ENCODE results near the gene SIRT7.

Gene SIRT7

GRCh38 chr17:81900181-81900820 is 17.7 kb downstream of the SIRT7 start:
- H3K27ac ChIP-seq = no peak overlapping the region
- no peak overlapping the region for H3K4me3 ChIP-seq (ENCODE audit: low read depth in 1 of 2, low read length in 1 of 2)
- no peak for TF ChIP-seq CTCF (IDR thresholded peaks at IDR 0.05)
- H3K9me3 ChIP-seq = no peaks in the 10 kb centered on the region
- H3K36me3 ChIP-seq = peaks cover 64% of the 10 kb centered on the region
- H3K4me1 ChIP-seq (ENCODE audit: control insufficient read depth in 1 of 2, insufficient read depth in 1 of 2, low read depth in 1 of 2, low read length in 1 of 2) = peaks cover 0 to 10% of the 10 kb centered on the region in 2 experiments
- peaks cover 34% of the 10 kb centered on the region for H3K27me3 ChIP-seq

GRCh38 chr17:81899514-81900166 is 18.3 kb downstream of the SIRT7 start:
- peaks cover 69% of the 10 kb centered on the region for H3K36me3 ChIP-seq
- H3K4me1 ChIP-seq (ENCODE audit: control insufficient read depth in 1 of 2, insufficient read depth in 1 of 2, low read depth in 1 of 2, low read length in 1 of 2) = peaks cover 0 to 10% of the 10 kb centered on the region in 2 experiments
- no peaks in the 10 kb centered on the region for H3K9me3 ChIP-seq
- no peak overlapping the region for H3K27ac ChIP-seq
- no peak for TF ChIP-seq CTCF (IDR thresholded peaks at IDR 0.05)
- peaks cover 34% of the 10 kb centered on the region for H3K27me3 ChIP-seq
- no peak overlapping the region for H3K4me3 ChIP-seq (ENCODE audit: low read depth in 1 of 2, low read length in 1 of 2)

- TF ChIP-seq CTCF (IDR thresholded peaks at IDR 0.05) = no peak
- H3K4me3 ChIP-seq (ENCODE audit: low read depth in 1 of 2, low read length in 1 of 2) = no peak overlapping the region
- no peaks in the 10 kb centered on the region for H3K9me3 ChIP-seq
- peaks cover 68% of the 10 kb centered on the region for H3K36me3 ChIP-seq
- H3K4me1 ChIP-seq (ENCODE audit: control insufficient read depth in 1 of 2, insufficient read depth in 1 of 2, low read depth in 1 of 2, low read length in 1 of 2) = peaks cover 0 to 10% of the 10 kb centered on the region in 2 experiments
- no peak overlapping the region for H3K27ac ChIP-seq
- peaks cover 33% of the 10 kb centered on the region for H3K27me3 ChIP-seq
Observed at GRCh38 chr17:81898885-81899284, 19.1 kb downstream of the SIRT7 start.

- Histone ChIP-seq H3K36me3 (peaks cover 63% of the 10 kb centered on the region), H3K4me3 (ENCODE audit: low read depth in 1 of 2, low read length in 1 of 2) (no peak overlapping the region), H3K4me1 (ENCODE audit: control insufficient read depth in 1 of 2, insufficient read depth in 1 of 2, low read depth in 1 of 2, low read length in 1 of 2) (peaks cover 0 to 10% of the 10 kb centered on the region in 2 experiments), H3K27me3 (peaks cover 27% of the 10 kb centered on the region), H3K9me3 (no peaks in the 10 kb centered on the region), H3K27ac (no peak overlapping the region)
- TF ChIP-seq CTCF (IDR thresholded peaks at IDR 0.05) = no peak
Observed at GRCh38 chr17:81898029-81898866, 19.7 kb downstream of the SIRT7 start.

GRCh38 chr17:81895400-81895799 is 22.6 kb downstream of the SIRT7 start:
- Histone ChIP-seq H3K36me3 (peaks cover 59% of the 10 kb centered on the region), H3K4me1 (ENCODE audit: control insufficient read depth in 1 of 2, insufficient read depth in 1 of 2, low read depth in 1 of 2, low read length in 1 of 2) (peaks cover 15 to 16% of the 10 kb centered on the region in 2 experiments), H3K27me3 (no peaks in the 10 kb centered on the region), H3K27ac (no peak overlapping the region), H3K4me3 (ENCODE audit: low read depth in 1 of 2, low read length in 1 of 2) (no peak overlapping the region), H3K9me3 (no peaks in the 10 kb centered on the region)
- no peak for TF ChIP-seq CTCF (IDR thresholded peaks at IDR 0.05)
